Stimulated activated CD8-positive, alpha-beta memory T cell treated with anti-CD3 and anti-CD28 coated beads, Interleukin-15, amount 100 ng/mL, for 24 hours (primary cell): ENCODE data around the gene FRG1.
"Not testable (repeated sequence)": the region's sequence is repeated elsewhere in the genome, so short reads cannot be mapped to it uniquely, and the experiment has no call there.

ENCODE experiments used
- DNase-seq: peaks from one replicate; pipeline ENCODE4 v3.0.0-alpha.2; 2020; ENCODE audit warnings: low read depth

Gene FRG1

DNA sequence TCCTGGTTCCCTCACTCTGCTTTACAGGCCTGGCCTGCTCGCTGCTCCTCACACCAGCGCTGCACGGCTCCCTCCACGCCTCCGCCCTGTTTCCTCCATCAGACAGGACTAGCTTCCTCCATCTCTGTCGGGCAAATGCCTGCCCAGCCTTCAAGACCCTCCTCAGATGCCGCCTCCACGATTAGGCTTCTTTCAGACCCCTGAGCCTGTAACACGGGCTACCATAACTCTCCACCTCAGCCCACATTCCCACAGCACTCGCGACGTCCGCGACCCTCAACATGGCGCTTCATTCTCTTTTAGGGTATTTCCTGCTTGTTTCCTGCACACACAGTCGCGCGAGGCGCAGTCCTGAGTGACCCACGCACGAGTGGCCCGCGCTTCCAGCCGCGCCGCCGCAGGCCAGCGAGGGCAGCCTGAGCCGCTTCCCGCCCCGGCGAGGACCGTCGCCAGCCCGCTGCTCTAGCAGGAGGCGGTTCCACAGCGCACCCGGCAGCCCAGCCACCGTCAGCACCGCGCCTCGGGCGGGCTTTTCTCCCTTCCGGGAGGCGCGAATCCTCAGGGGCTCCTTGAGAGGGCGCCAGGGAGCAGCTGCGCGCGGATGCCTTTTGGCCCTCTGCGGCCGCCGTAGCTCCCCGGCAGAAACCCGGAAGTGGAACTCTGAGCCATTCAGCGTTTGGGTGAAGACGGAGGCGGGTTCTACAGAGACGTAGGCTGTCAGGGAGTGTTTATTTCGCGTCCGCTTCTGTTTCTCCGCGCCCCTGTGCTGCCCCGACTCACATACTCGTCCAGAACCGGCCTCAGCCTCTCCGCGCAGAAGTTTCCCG is at the start of gene FRG1:
TSS of gene FRG1 (plus strand) at position 695 of the 827 bp plus-strand sequence. CDS start 138 bp downstream, outside the sequence.
- peak; percentile 96 for DNase-seq

DNA sequence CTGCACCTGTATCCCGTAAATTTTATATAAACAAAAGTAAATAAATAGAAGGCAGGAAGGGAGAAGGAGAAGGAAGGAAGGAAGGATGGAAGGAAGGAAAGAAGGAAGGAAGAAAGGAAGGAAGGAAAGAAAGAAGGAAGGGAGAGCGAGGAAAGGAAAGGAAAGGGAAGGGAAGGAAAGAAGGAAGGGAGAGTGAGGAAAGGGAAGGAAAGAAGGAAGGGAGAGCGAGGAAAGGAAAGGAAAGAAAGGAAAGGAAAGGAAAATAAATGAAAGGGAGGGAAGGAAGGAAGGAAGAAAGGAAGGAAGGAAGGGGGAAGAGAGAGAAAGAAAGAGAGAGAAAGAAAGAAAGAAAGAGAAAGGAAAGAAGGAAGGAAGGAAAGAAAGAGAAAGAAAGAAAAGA is 43.0 kb upstream of the FRG1 start:
- DNase-seq: no peak

DNA sequence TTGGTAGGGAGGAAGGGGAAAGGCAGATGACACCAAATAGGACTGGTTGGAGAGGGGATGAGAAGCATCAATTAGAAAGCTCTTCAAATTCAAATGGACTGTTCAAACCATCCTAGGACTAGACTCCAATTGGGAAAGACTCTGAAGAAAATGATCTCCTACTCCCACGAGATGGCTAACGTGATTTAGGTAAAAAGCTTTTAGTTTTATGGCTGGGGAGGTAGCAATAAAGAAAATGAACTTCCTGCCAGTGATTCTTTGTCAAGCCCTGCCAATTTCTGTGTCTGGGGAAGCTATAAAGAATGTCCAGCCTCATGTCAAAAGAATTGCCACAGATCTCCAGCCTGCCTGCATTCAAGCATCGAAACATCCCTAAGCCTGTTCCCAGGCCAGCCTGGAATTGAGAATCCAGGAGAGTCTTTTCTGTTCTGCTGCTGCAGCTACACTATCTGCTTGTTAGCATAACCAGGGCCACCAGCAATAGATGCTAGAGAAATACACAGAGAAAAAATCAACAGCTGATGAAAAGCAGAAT is 41.1 kb upstream of the FRG1 start:
- not testable (repeated sequence) for DNase-seq

DNA sequence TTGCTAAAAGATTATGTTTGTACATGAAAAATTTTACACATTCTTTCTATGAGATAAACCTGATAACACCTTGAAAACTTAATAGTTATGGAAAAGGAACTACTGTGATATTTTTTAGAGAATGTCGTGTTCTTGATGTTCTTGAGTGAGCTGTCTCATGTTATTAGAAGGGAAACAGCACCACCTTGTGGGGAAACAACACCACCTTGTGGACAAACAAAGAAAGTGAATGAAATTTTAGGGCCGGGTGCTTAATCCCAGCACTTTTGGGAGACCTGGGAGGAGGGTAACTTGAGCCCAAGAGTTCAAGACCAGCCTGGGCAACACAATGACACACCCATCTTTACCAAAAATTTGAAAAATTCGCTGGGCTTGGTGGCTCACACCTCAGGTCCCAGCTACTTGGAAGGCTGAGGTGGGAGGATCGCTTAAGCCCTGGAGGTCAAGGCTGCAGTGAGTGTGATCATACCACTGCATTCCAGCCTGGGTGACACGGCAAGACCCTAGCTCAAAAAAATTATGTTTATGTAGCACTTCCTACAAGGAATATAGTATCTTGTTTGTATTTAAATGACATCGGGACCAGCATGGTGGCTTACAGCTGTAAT is 36.1 kb upstream of the FRG1 start:
- DNase-seq: not testable (repeated sequence)

DNA sequence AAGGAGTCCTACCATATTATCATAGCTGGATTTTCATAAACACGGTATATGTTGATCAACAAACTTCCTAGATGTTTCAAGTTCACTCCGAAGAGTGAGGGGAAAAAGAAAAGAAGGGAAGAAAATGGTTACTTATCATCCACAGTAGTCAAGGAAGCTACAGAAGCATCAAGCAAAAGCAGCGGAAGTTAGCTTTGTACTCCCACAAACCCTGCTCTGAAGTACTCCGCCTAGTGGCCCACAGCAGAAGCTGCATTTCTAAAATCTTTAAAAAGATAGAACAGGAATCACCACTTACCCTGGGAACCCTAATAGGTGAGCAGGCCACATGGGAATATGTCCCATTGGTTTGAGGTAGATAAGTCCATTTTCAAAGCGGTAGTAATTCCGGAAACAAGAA is 28.5 kb upstream of the FRG1 start:
- no peak for DNase-seq

DNA sequence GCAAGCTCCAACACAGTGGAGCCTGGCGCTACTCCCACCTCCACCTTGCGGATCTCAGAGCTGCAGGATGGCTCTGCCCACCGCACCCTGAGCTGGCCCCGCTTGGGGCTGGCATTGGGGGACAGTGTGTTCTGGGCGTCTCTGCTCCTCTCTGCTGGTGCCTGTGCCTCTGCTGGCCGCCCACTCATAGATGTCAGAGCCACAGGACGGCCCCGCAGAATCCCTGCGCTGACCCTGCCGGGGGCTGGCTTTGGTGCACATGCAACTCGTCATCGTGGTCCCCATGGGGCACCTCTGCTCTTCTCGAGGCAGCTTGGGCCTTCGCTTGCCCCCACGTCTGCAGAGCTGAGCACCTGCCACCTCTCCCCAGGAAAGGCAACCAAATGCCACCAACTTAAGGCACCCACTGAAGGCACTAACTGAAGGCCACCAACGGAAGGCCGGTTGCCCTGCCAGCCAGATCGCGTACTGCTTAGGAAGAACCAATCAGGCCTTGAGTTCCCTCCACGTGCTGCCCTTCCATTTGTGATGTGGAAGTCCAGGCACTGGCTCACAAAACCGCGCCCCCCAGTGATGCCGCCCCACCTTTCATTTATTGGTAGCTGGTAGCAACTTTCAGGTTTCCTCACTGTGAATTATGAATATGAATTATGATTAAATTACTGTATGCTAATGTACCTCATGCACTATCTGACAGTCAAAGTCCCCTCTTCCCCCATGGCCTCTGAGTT is 23.3 kb upstream of the FRG1 start:
- no peak for DNase-seq

DNA sequence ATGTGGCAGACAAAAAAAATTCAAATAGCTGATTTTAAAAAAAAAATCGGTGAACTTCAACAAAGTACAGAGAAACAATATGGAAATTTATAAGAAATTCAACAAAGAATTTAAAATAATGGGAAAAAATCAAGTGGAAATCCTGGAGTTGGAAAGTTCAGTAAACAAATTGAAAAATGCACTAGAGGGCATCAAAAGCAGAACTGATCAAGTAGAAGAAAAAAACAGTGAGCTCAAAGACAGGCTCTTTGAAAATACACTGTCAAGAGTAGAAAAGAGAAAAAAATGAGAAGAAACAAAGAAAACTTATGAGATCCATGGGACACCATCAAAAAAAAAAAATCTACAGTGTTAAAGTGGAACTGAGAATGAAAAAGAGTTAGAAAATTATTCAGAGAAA is 19.6 kb upstream of the FRG1 start:
- no peak for DNase-seq

DNA sequence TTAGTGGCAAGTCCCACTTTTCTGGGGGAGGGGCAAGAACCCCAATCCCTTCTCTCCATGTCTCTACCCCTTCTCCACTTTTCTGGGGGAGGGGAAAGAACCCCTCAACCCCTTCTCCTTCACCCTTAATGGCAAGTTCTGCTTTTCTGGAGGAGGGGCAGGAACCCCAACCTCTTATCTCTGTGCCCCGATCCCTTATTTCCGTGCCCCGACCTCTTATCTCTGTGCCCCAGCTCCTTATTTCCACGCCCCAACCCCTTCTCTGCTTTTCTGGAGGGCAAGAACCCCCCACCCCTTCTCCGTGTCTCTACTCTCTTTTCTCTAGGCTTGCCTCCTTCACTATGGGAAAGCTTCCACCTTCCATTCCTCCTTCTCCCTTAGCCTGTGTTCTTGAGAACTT is 13.9 kb upstream of the FRG1 start:
- not testable (repeated sequence) for DNase-seq

DNA sequence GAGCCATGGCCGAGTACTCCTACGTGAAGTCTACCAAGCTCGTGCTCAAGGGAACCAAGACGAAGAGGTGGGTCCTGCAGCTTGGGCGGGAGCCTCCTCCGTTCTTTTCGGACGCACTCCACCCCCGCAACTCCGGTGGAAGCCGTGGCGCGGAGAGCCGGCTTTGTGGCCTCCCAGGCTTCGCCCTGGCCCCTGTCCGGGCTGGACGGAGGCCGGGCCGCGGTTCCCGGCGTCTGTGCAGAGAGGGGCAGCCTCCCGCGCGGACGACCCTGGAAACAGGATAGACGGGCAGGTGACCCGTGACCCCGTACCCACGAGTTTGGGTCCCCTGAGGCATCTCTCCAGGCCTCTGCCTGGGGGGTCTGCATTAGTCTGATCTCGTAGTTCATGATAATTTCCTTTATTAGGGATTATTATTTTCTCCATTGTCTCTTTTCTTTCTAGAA is 356 bp downstream of the FRG1 start:
- no peak for DNase-seq

DNA sequence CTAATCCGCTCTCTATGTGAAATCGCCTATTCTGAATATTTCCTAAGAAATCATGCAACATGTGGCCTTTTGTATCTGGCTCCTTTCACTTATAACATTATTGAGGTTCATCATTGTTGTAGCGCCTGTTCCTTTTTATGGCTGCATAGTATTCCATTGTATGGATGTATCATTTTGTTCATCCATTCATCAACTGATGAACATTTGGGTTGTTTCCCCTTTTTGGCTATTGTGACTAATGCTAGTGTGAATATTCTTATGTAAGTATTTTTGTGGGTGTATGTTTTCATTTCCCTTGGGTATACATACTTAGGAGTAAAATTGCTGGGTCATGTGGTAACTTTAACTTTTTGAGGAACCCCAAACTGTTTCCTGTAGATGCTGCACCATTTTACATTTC is 1.7 kb downstream of the FRG1 start:
- DNase-seq: not testable (repeated sequence)

DNA sequence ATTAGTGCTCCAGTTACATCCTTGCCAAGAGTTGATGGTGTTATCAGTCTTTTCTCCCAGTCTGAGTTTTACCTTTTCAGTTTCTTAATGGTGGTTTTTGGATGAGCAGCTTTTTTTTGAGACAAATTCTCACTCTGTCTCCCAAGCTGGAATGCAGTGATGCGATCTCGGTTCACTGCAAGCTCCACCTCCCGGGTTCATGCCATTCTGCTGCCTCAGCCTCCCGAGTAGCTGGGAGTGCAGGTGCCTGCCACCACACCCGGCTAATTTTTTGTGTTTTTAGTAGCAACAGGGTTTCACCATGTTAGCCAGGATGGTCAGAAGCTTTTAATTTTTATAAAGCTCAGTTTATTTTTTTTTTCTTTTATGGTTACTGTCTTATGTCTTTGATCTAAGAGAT is 3.4 kb downstream of the FRG1 start:
- DNase-seq: not testable (repeated sequence)

DNA sequence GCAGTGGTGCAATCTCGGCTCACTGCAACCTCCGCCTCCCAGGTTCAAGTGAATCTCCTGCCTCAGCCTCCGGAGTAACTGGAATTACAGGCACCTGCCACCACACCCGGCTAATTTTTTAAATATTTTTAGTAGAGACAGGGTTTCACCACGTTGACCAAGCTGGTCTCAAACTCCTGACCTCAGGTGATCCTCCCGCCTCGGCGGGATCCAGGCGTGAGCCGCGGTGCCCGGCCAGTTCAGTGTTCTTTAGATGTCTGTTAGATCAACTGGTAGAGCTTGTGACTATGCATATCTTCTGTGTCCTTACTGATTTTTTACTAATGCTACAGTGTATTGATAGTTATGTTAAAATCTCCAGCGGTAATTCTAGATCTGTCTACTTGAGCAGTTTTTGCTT is 6.2 kb downstream of the FRG1 start:
- not testable (repeated sequence) for DNase-seq

DNA sequence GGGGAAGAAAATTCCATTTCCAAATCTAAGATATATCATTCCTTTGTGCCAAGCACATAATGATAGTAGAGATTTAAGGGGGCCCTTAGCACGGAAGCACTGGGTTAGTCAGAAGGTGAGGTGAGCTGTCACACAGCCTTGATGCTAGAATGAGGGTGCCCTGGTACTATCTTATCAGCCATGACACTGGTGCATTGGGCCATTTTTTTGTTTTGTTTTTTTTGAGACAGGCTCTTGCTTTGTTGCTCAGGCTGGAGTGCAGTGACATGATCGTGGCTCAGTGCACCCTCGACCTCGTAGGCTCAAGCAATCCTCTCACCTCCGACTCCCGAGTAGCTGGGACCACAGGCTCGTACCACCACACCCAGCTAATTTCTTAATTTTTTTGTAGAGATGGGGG is 7.8 kb downstream of the FRG1 start:
- DNase-seq: not testable (repeated sequence)

DNA sequence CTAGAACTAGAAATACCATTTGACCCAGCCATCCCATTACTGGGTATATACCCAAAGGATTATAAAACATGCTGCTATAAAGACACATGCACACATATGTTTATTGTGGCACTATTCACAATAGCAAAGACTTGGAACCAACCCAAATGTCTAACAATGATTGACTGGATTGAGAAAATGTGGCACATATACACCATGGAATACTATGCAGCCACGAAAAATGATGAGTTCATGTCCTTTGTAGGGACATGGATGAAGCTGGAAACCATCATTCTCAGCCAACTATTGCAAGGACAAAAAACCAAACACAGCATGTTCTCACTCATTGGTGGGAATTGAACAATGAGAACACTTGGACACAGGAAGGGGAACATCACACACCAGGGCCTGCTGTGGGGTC is 28.6 kb downstream of the FRG1 start:
- DNase-seq: not testable (repeated sequence)

DNA sequence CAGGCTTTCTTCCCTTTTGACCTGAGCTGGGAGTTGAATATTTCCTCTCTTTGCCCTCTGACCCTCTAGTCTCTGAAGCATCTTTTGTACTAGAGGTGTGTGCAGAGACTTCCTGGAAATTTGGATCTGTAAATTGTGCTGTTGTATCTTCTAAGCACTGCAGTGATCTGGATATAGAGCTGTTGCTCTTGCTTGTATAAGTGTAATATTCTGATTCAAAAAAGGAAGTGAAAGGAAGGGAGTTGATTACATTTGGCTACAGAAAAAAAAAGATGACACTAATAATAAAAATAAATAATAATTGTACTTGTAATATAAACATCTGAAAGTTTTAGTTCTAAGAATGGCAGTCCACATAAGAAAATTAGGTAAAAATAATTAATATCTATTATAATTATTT is 33.0 kb downstream of the FRG1 start:
- no peak for DNase-seq

DNA sequence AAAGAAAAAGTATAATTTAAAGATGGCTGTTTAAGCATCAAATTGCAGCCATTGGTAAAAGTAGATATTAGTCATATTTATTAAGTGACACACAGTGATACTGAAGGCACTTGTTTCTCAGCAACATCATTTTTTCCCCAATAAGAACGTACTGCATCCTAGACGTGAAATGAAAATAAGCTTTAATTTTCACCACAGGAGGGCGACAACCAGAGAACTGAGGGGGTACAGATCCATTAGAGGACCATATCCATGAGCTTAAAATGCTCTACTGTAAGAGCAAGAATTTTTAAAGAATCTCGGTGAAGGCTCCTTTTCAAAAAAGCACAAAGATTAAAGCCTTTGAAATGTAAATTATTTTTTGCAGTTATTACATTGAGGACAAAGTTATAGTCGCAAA is 33.4 kb downstream of the FRG1 start:
- no peak for DNase-seq

DNA sequence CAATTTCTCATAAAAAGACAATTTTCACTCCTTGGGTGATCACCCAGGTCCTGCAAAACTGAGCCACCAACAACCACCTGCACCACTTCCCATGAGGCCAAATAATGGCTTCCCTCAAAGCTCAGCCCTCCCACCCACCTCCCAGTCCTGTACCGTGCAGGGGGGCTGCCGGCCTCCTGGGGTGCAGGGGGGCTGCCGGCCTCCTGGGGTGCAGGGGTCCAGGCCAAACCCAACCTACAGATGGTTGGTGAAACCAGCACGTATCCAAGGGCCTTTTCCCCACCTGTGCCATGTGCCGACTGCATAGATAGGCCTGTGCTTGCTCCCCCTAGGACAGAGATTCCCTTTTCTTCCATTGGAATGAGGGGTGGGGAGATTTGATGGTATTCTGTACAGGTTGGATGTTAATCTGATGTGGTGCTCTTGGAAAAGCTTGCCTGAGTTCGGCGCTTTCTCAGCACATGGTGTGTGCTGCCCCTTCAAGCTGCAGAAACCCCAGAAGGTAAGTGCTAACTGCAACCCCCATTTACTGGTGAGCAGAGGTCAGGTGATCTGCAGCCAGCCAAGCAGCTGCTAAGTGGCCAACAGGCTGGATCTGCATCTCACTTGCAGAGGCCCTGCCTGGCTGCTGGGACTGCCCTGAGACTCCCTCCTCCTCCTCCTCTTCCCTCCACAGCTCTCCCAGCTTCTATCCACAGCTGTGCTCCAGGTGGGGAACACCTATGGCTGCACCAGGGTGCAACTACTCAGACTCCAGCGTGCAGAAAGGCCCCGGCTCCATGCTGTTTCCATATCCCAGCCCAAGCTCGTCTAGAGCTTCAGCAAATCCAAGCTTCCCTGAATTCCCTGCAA is 38.8 kb downstream of the FRG1 start:
- no peak for DNase-seq

DNA sequence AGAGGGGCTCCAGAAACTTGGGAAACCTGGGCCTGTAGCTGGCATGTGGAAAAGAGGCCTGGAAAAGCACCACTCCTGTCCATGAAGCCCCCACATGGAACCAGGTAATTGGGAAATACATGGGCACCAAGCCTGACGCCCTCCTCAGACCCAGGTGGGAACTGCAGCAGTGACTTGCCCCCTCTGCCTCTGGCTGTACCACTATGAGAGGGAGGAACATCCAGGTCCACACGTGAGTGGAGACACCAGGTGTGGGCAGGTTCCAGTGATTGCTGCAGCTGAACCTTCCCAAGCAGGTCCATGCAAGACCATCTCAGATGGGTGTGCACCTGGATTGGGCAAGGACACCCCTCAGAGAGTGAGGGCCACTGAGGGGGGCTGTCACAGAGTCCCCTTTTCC is 39.6 kb downstream of the FRG1 start:
- DNase-seq: not testable (repeated sequence)

DNA sequence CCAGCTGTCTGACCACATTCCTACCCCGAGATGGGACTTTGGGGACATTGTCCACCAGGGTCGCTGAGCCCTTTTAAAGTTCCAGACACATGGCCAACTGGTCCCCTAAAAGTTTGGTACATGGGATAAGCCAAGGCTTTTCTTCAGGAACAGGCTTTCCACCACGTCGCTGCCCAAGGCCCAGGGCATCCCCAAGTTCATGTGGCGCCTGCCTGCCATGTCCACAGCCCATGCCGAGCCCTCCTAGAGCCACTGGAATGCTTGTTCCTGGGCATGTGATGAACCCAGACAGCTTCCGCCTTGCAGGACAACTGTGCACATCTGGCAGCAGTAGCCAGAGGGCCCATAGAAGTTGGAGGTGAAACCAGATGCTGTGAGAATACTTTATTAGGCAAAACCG is 41.3 kb downstream of the FRG1 start:
- DNase-seq: no peak

DNA sequence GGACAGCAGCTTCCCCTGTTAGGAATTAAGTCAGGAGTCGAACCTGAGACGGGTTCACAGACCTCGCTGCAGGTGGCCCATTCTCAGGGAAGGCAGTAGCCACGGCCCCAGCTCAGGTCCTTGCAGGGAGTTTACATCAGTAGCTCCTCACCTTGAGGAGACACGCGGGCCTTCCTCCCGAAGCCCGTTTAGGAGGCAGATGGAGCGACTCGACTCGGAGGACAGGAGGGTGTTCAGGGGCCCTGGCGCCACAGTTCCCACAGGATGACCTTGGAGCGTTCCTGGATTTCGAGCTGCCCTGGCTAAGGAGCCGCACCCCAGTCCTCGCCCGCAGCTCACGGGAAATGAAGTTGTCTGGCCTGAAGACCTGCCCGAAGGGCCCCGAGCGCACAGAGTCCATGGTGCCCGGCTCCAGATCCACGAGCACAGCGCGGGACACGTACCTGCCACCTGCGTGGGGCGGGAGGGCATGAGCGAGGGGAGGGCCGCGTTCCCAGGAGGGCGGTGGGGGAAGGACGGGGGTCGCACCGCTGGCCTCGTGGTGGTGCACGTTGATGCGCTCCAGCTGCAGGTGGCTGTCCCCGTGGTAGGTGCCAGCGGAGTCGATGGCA is 43.3 kb downstream of the FRG1 start:
- DNase-seq: not testable (repeated sequence)

DNA sequence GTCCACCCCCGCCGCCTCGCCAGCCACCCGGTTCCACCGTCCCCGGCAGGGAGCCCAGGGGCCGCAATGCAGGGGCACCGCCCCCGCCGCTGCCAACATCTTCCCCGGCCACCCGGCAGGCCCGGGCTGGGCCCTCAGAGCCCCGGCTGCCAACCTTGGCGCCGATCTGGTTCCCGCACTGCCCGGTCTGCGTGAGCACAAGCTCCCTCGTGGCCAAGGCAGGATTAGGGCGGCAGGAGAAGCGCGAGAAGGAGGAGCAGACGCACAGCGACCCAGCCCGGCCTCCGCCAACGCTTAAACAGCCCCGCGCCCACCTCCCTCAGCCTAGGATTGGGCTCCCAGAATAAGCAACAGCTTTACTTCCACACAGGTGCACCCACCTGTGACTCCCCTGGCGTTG is 44.0 kb downstream of the FRG1 start:
- DNase-seq: not testable (repeated sequence)
